Fibroblast of the aortic adventitia (primary cell): ENCODE measurements around the gene PELI3. TPM values are rescaled to one million over a fixed set of nuclear protein-coding genes. Genes with fewer than 3 reads are reported as not detected.
A peak's percentile ranks its signal among the peaks of the same experiment; 100 is the strongest.

Source experiments
- DNase-seq: peaks from one replicate; pipeline ENCODE4 v3.0.0-alpha.2; 2010; ENCODE audit warnings: low read depth
- H3K4me3 ChIP-seq: 2 replicates; pipeline ENCODE4 v1.5.1; 2011; ENCODE audit warnings: low read depth, mild to moderate bottlenecking, control low read depth, low read length, moderate library complexity
- CTCF ChIP-seq: IDR thresholded peaks from 2 replicates; pipeline ENCODE4 v1.5.1; 2011; ENCODE audit warnings: mild to moderate bottlenecking, low read length, control low read depth, inconsistent platforms; ENCODE audit not compliant: insufficient read depth
- total RNA-seq: library from RNA; depleted of rRNA; stranded (reverse); fragments of >200 nt; gene quantifications from 2 replicates; pipeline ENCODE4 v1.2.3, GENCODE V29; 2012; ENCODE audit warnings: low replicate concordance

The PELI3 gene
- total RNA-seq, 1 donor, result 10.8 TPM

GRCh38 chr11:66478729-66479393 is 12.2 kb downstream of the PELI3 start:
- TF ChIP-seq CTCF, result peak; percentile 75
- DNase-seq, result no peak
- H3K4me3 ChIP-seq, result peak overlapping the region; percentile 83

- no peak for TF ChIP-seq CTCF
- DNase-seq, result peak; percentile 39
Measured at GRCh38 chr11:66479394-66480116, 12.8 kb downstream of the PELI3 start.

GRCh38 chr11:66480117-66480938 is 13.6 kb downstream of the PELI3 start, which contains the start of gene DPP3:
TSS of gene DPP3 (plus strand) at chr11:66480434. CDS start at chr11:66482201, 1,767 bp downstream.
- peak; percentile 95 for DNase-seq
- H3K4me3 ChIP-seq, result peak within 1 kb of the TSS; percentile 83
- TF ChIP-seq CTCF, result no peak

More at GRCh38 chr11:66479394-66480116, 12.8 kb downstream of the PELI3 start:
- peak overlapping the region; percentile 83 for H3K4me3 ChIP-seq

- no peak for TF ChIP-seq CTCF
- DNase-seq, result no peak
- no peak overlapping the region for H3K4me3 ChIP-seq
Measured at GRCh38 chr11:66484806-66485380, 18.2 kb downstream of the PELI3 start.

DNA sequence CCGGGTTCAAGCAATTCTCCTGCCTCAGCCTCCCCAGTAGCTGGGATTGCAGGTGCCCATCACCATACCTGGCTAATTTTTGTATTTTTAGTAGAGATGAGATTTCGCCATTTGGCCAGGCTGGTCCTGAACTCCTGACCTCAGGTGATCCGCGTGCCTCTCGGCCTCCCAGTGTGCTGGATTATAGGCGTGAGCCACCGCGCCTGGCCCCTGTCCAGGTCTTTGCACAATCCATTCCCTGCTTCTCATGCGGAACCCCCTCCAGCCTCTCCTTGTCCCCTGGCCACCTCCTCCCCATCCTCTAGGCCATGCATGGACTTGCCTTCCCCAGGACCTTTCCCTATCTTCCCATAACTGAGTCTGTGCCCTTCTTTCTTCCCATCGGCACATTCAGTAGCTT is 22.3 kb downstream of the PELI3 start:
- DNase-seq, result no peak
- TF ChIP-seq CTCF, result no peak
- H3K4me3 ChIP-seq, result no peak overlapping the region

GRCh38 chr11:66489636-66490035 is 22.9 kb downstream of the PELI3 start:
- no peak for TF ChIP-seq CTCF
- H3K4me3 ChIP-seq, result no peak overlapping the region
- no peak for DNase-seq
